Fibroblast of peridontal ligament (primary cell): ENCODE measurements around the gene HOXD9.

Experiments used
- DNase-seq: peaks from one replicate; pipeline ENCODE4 v3.0.0-alpha.2; 2010; ENCODE audit errors: extremely low read depth

The HOXD9 gene

GRCh38 chr2:176110415-176111308, 11.9 kb upstream of the HOXD9 start:
- DNase-seq = no peak

GRCh38 chr2:176111309-176111663, 11.2 kb upstream of the HOXD9 start:
- DNase-seq = no peak

- no peak for DNase-seq
Observed at GRCh38 chr2:176111846-176112374, 10.6 kb upstream of the HOXD9 start.

- no peak for DNase-seq
Observed at GRCh38 chr2:176112375-176113302, 9.9 kb upstream of the HOXD9 start.

- no peak for DNase-seq
Observed at GRCh38 chr2:176114120-176114929, 8.2 kb upstream of the HOXD9 start.

- DNase-seq = no peak
Observed at GRCh38 chr2:176114930-176115625, 7.4 kb upstream of the HOXD9 start.

GRCh38 chr2:176115883-176116813, 6.4 kb upstream of the HOXD9 start, which contains the start of gene HOXD10:
TSS of gene HOXD10 (plus strand) at chr2:176116778. CDS start at chr2:176116834, 56 bp downstream.
- DNase-seq = no peak

GRCh38 chr2:176117162-176117822, 5.2 kb upstream of the HOXD9 start:
- no peak for DNase-seq

- DNase-seq = no peak
Observed at GRCh38 chr2:176117823-176118371, 4.6 kb upstream of the HOXD9 start.

- no peak for DNase-seq
Observed at GRCh38 chr2:176118601-176119339, 3.7 kb upstream of the HOXD9 start.

GRCh38 chr2:176120364-176121189, 1.9 kb upstream of the HOXD9 start:
- DNase-seq = no peak

- no peak for DNase-seq
Observed at GRCh38 chr2:176121190-176122051, 1.1 kb upstream of the HOXD9 start.

- no peak for DNase-seq
Observed at GRCh38 chr2:176122052-176122682, 352 bp upstream of the HOXD9 start.

- DNase-seq = no peak
Observed at GRCh38 chr2:176123411-176124109, 1.0 kb downstream of the HOXD9 start.
